HepG2 (cell line): ENCODE data around the gene TSGA10. TPM values are rescaled to one million over a fixed set of nuclear protein-coding genes. Genes with fewer than 3 reads are reported as not detected.

ENCODE experiments used
- HDAC1 ChIP-seq: sonication (generic); formaldehyde crosslinking; IDR thresholded peaks from 2 replicates; pipeline ENCODE4 v1.5.1; 2020; ENCODE audit warnings: mild to moderate bottlenecking, missing genetic modification reagents
- HNRNPH1 ChIP-seq: fragments of 200-400 bp; formaldehyde crosslinking; optimal IDR thresholded peaks from 2 replicates; pipeline ENCODE3; 2017; ENCODE audit warnings: mild to moderate bottlenecking, low read depth, low read length
- IRX3 ChIP-seq: sonication (generic); formaldehyde crosslinking; IDR thresholded peaks from 2 replicates; pipeline ENCODE4 v1.8.1; 2023; ENCODE audit warnings: mild to moderate bottlenecking, low read depth, missing genetic modification reagents, borderline replicate concordance
- KDM2A ChIP-seq: sonication (generic); formaldehyde crosslinking; IDR thresholded peaks from 2 replicates; pipeline ENCODE4 v1.4.0; 2020; ENCODE audit warnings: low read depth, missing genetic modification reagents, borderline replicate concordance
- MAX ChIP-seq: IDR thresholded peaks from 2 replicates; pipeline ENCODE4 v1.6.1; 2012; ENCODE audit warnings: inconsistent platforms
- PRPF4 ChIP-seq: fragments of 200-400 bp; formaldehyde crosslinking; IDR thresholded peaks from 2 replicates; pipeline ENCODE4 v1.6.1; 2016; ENCODE audit warnings: low read length, low read depth; ENCODE audit not compliant: poor library complexity, severe bottlenecking
- SETDB1 ChIP-seq: sonication (generic); formaldehyde crosslinking; IDR thresholded peaks from 2 replicates; pipeline ENCODE4 v1.5.1; 2020; ENCODE audit warnings: missing genetic modification reagents, mild to moderate bottlenecking, borderline replicate concordance
- SIX1 ChIP-seq: sonication (generic); formaldehyde crosslinking; IDR thresholded peaks from 2 replicates; pipeline ENCODE4 v1.4.0; 2020; ENCODE audit warnings: missing genetic modification reagents, borderline replicate concordance
- SRSF4 ChIP-seq: fragments of 200-400 bp; formaldehyde crosslinking; IDR thresholded peaks from one replicate; pipeline ENCODE4 v1.6.1; 2018; ENCODE audit warnings: mild to moderate bottlenecking, low read depth, low read length, moderate library complexity; ENCODE audit not compliant: poor library complexity, severe bottlenecking
- TBL1XR1 ChIP-seq: fragments of 150-350 bp; IDR thresholded peaks from 2 replicates; pipeline ENCODE4 v1.6.1; 2014; ENCODE audit warnings: borderline replicate concordance, low read length; ENCODE audit not compliant: partially characterized antibody
- TFE3 ChIP-seq: IDR thresholded peaks from 2 replicates; pipeline ENCODE4 v1.6.1; 2016
- ZBTB1 ChIP-seq: sonication (generic); formaldehyde crosslinking; IDR thresholded peaks from 2 replicates; pipeline ENCODE4 v1.4.0; 2020; ENCODE audit warnings: missing genetic modification reagents, borderline replicate concordance
- ZNF235 ChIP-seq: sonication (generic); formaldehyde crosslinking; IDR thresholded peaks from 2 replicates; pipeline ENCODE4 v1.8.1; 2023; ENCODE audit warnings: mild to moderate bottlenecking, missing genetic modification reagents, borderline replicate concordance
- ZNF333 ChIP-seq: sonication (generic); formaldehyde crosslinking; IDR thresholded peaks from 2 replicates; pipeline ENCODE4 v1.4.0; 2020; ENCODE audit warnings: mild to moderate bottlenecking, missing genetic modification reagents, borderline replicate concordance
- ZNF34 ChIP-seq: sonication (generic); formaldehyde crosslinking; IDR thresholded peaks from 2 replicates; pipeline ENCODE4 v1.4.0; 2020; ENCODE audit warnings: mild to moderate bottlenecking, missing genetic modification reagents, borderline replicate concordance
- ZNF350 ChIP-seq: sonication (generic); formaldehyde crosslinking; IDR thresholded peaks from 2 replicates; pipeline ENCODE4 v1.4.0; 2020; ENCODE audit warnings: mild to moderate bottlenecking, low read depth, missing genetic modification reagents, borderline replicate concordance
- polyA plus RNA-seq, 8 experiments: library from polyadenylated mRNA; depleted of rRNA in 3 of 8; stranded (reverse) in 7 of 8; unstranded in 1 of 8; fragments of >200 nt; fragmentation: Illumina TruSeq in 4 of 8; extraction: Trizol in 4 of 8; gene quantifications; 2 replicates each; pipeline versions ENCODE4 v1.2.1 to v1.2.3, GENCODE V29; 2011 to 2016; ENCODE audit warnings: low read depth in 4 of 8, missing spikeins in 1 of 8, mixed read lengths in 1 of 8; ENCODE audit not compliant: insufficient read depth in 1 of 8
- total RNA-seq, 5 experiments: library from RNA; depleted of rRNA; stranded (reverse); fragments of >200 nt; fragmentation: Illumina TruSeq; extraction: Trizol; gene quantifications; 2 replicates each; pipeline ENCODE4 v1.2.3, GENCODE V29; 2016; ENCODE audit warnings: low read depth in 1 of 5
- TF ChIP-seq, protein P1 (sequence below), 2 experiments: sonication (generic) in 1 of 2; formaldehyde crosslinking in 1 of 2; IDR thresholded peaks; 2 replicates each; pipeline versions ENCODE4 v1.4.0 to v1.6.1; 2016 to 2020; ENCODE audit warnings: borderline replicate concordance in 1 of 2, low read depth in 1 of 2, mild to moderate bottlenecking in 1 of 2, missing genetic modification reagents in 1 of 2
- TF ChIP-seq, protein P2 (sequence below): sonication (generic); formaldehyde crosslinking; IDR thresholded peaks from 2 replicates; pipeline ENCODE4 v1.8.0; 2022; ENCODE audit warnings: missing genetic modification reagents, mild to moderate bottlenecking, borderline replicate concordance
- TF ChIP-seq, protein P3 (sequence below): sonication (generic); formaldehyde crosslinking; IDR thresholded peaks from 2 replicates; pipeline ENCODE4 v1.8.1; 2023; ENCODE audit warnings: mild to moderate bottlenecking, moderate library complexity, missing genetic modification reagents

TSGA10 gene
- total and polyA plus RNA-seq, 2 of the 13 experiments (the other 11 are each of a cell fraction or from before 2014, with no cell fraction given): 4.7 to 13.1 TPM

DNA sequence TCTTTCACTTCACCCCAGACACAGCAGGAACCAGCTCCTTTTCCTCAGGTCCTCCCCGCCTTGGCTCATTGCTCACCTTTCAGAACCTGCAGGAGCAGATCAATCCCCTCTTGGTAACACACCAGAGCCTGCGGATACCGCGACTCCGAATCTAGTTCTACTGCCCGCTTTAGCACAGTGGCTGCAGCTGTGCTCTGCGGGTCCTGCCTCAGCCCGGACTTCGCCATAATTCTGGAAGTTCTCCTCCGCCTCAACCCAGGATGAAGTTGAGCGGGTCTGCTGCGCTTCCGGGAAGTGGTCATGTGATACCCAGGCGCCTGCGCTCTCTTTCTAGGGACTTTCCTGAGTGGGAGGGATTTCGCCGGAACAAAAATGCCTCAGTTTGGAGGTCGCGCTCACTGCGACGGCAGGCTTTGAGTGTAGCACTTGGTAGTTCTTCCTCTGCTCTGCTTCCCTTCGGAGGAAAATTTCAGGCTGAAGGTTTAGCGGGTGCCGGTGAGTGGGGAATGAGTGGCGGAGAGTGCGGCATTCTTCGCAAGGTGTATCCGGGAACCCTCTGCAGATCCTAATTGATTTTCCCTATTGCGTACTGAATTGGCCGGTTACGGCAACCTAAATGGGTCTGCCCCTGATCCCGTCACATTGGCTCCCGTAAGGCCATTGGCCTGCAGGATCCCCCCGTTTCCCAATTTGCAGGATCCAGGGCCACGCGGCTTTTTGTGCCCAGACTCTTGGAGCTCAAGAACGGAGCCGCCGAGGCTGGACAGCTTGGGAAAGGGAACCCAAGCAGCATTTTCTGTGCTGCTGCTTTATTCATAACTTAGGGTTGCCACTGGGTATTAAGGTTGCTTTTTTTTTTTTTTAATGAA lies 26.2 kb upstream of the TSGA10 start, which contains the start of the genes MITD1 and MRPL30 (continued):
- TF ChIP-seq TFE3 (CRISPR knock-in tag): peak; percentile 98
- peak; percentile 89 for TF ChIP-seq TBL1XR1
- no peak for TF ChIP-seq PRPF4
- TF ChIP-seq SRSF4: no peak
- no peak for TF ChIP-seq ZNF333
- TF ChIP-seq, protein P1, sequence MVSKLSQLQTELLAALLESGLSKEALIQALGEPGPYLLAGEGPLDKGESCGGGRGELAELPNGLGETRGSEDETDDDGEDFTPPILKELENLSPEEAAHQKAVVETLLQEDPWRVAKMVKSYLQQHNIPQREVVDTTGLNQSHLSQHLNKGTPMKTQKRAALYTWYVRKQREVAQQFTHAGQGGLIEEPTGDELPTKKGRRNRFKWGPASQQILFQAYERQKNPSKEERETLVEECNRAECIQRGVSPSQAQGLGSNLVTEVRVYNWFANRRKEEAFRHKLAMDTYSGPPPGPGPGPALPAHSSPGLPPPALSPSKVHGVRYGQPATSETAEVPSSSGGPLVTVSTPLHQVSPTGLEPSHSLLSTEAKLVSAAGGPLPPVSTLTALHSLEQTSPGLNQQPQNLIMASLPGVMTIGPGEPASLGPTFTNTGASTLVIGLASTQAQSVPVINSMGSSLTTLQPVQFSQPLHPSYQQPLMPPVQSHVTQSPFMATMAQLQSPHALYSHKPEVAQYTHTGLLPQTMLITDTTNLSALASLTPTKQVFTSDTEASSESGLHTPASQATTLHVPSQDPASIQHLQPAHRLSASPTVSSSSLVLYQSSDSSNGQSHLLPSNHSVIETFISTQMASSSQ (IDR thresholded peaks at IDR 0.05; ENCODE audit: low read depth): peak; percentile 70; the same call in 1 of the 2 replicates
- TF ChIP-seq, protein P1 (CRISPR knock-in tag; IDR thresholded peaks at IDR 0.05; ENCODE audit: borderline replicate concordance): peak; percentile 82
- TF ChIP-seq SIX1: peak; percentile 42; the same call in 1 of the 2 replicates
- peak; percentile 94 for TF ChIP-seq ZNF350 (CRISPR knock-in tag)
- TF ChIP-seq, protein P2, sequence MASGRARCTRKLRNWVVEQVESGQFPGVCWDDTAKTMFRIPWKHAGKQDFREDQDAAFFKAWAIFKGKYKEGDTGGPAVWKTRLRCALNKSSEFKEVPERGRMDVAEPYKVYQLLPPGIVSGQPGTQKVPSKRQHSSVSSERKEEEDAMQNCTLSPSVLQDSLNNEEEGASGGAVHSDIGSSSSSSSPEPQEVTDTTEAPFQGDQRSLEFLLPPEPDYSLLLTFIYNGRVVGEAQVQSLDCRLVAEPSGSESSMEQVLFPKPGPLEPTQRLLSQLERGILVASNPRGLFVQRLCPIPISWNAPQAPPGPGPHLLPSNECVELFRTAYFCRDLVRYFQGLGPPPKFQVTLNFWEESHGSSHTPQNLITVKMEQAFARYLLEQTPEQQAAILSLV (CRISPR knock-in tag): peak; percentile 77; the same call in 1 of the 2 replicates
- no peak for TF ChIP-seq SETDB1 (CRISPR knock-in tag)
- TF ChIP-seq ZNF34 (CRISPR knock-in tag): no peak
- peak; percentile 80; the same call in 1 of the 2 replicates for TF ChIP-seq IRX3 (CRISPR knock-in tag)
- TF ChIP-seq, protein P3, sequence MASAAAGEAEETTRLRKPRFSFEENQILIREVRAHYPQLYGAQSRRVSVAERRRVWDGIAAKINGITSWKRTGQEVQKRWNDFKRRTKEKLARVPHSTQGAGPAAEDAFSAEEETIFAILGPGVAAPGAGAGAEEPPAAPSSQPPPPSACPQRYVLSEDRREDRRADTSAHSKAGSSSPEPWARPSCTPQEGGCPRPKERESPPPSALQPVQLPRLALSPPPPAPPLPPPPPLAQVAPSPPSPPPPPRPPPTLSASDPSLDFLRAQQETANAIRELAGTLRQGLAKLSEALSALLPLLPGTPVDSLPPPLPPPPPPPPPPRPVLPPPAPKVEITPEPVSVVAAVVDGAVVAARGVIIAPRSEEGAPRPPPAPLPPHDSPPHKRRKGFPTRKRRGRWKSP (CRISPR knock-in tag): peak; percentile 62
- peak; percentile 98 for TF ChIP-seq KDM2A (CRISPR knock-in tag)
- peak; percentile 93 for TF ChIP-seq MAX
- TF ChIP-seq HNRNPH1: no peak
- TF ChIP-seq HDAC1 (CRISPR knock-in tag): peak; percentile 94
- TF ChIP-seq ZBTB1 (CRISPR knock-in tag): no peak
- TF ChIP-seq ZNF235 (CRISPR knock-in tag): no peak
